HFF-Myc (cell line): ENCODE measurements around the gene CFAP100.
A peak's percentile ranks its signal among the peaks of the same experiment; 100 is the strongest.

Source experiments
- DNase-seq: peaks from one replicate; pipeline ENCODE4 v3.0.0-alpha.2; 2011; ENCODE audit warnings: low read depth; ENCODE audit errors: extremely low read depth
- H3K4me3 ChIP-seq: replicated peaks from 2 replicates; pipeline ENCODE4 v1.5.1; 2011; ENCODE audit warnings: low read depth, mild to moderate bottlenecking, control low read depth, low read length
- CTCF ChIP-seq: IDR thresholded peaks from 2 replicates; pipeline ENCODE4 v1.5.1; 2012; ENCODE audit warnings: mild to moderate bottlenecking, low read depth, low read length, control low read depth; ENCODE audit errors: missing control alignments

CFAP100 gene

GRCh38 chr3:126357295-126358037 is 37.2 kb upstream of the CFAP100 start, which contains the start of gene KLF15:
TSS of gene KLF15 (minus strand) at chr3:126357408. CDS start at chr3:126352922, 4,486 bp downstream.
- no peak for DNase-seq

GRCh38 chr3:126358038-126358815 is 36.5 kb upstream of the CFAP100 start:
- TF ChIP-seq CTCF: no peak
- peak overlapping the region; percentile 45 for H3K4me3 ChIP-seq
- no peak for DNase-seq

More at GRCh38 chr3:126357295-126358037, 37.2 kb upstream of the CFAP100 start, which contains the start of gene KLF15:
- no peak for TF ChIP-seq CTCF
- peak within 1 kb of the TSS; percentile 48 for H3K4me3 ChIP-seq

- no peak for DNase-seq
- no peak for TF ChIP-seq CTCF
- no peak overlapping the region for H3K4me3 ChIP-seq
Measured at GRCh38 chr3:126358816-126359181, 35.9 kb upstream of the CFAP100 start.

GRCh38 chr3:126360046-126360713 is 34.5 kb upstream of the CFAP100 start:
- TF ChIP-seq CTCF: no peak
- no peak overlapping the region for H3K4me3 ChIP-seq
- no peak for DNase-seq

GRCh38 chr3:126360714-126361060 is 34.0 kb upstream of the CFAP100 start:
- DNase-seq: no peak
- H3K4me3 ChIP-seq: no peak overlapping the region
- TF ChIP-seq CTCF: no peak

- H3K4me3 ChIP-seq: no peak overlapping the region
- no peak for DNase-seq
- TF ChIP-seq CTCF: no peak
Measured at GRCh38 chr3:126361211-126361610, 33.5 kb upstream of the CFAP100 start.
